ENCODE measurements around the gene MMAB. TPM values are rescaled to one million over a fixed set of nuclear protein-coding genes. Genes with fewer than 3 reads are reported as not detected.

Gene MMAB
- total RNA-seq, 4 donors from 2014 or later, result 45.2 to 59.5 (median 52.3) TPM

GRCh38 chr12:109555431-109556315, 17.6 kb downstream of the MMAB start:
- TF ChIP-seq POLR2A (IDR thresholded peaks at IDR 0.05) (no peak), CTCF (IDR thresholded peaks at IDR 0.05) (no peak)
- H3K27ac ChIP-seq, result no peak overlapping the region
- WGBS, 2 donors, result 74 to 77% methylated on average over 11 to 15 of the region's 18 CpGs
- H3K27me3 ChIP-seq, result peaks cover 0 to 34% (median 0%) of the 10 kb centered on the region in 4 donors
- intact Hi-C loops (cut with DNase I), result no loop called here
- no peak for DNase-seq
- H3K4me3 ChIP-seq, result no peak overlapping the region
- peaks cover 0 to 26% (median 0%) of the 10 kb centered on the region in 3 donors for H3K4me1 ChIP-seq
- no peaks in the 10 kb centered on the region for H3K9me3 ChIP-seq
- H3K36me3 ChIP-seq, result peaks cover 0 to 37% (median 0%) of the 10 kb centered on the region in 3 donors

GRCh38 chr12:109554761-109555160, 18.5 kb downstream of the MMAB start:
- H3K27ac ChIP-seq, result no peak overlapping the region
- peaks cover 0 to 44% (median 0%) of the 10 kb centered on the region in 4 donors for H3K27me3 ChIP-seq
- no peak for DNase-seq
- no peaks in the 10 kb centered on the region for H3K9me3 ChIP-seq
- peaks cover 0 to 28% (median 0%) of the 10 kb centered on the region in 3 donors for H3K36me3 ChIP-seq
- TF ChIP-seq CTCF (IDR thresholded peaks at IDR 0.05) (no peak), POLR2A (IDR thresholded peaks at IDR 0.05) (no peak)
- intact Hi-C loops (cut with DNase I), result no loop called here
- WGBS, 2 donors, result 38 to 45% methylated on average over 6 of the region's 6 CpGs
- H3K4me3 ChIP-seq, result no peak overlapping the region
- H3K4me1 ChIP-seq, result peaks cover 0 to 26% (median 0%) of the 10 kb centered on the region in 3 donors

GRCh38 chr12:109553906-109554500, 19.3 kb downstream of the MMAB start:
- H3K27ac ChIP-seq, result no peak overlapping the region
- WGBS, 2 donors, result 49 to 58% methylated on average over 14 to 15 of the region's 16 CpGs
- no peak overlapping the region for H3K4me3 ChIP-seq
- intact Hi-C loops (cut with DNase I), result no loop called here
- TF ChIP-seq POLR2A (IDR thresholded peaks at IDR 0.05) (no peak), CTCF (IDR thresholded peaks at IDR 0.05) (no peak)
- DNase-seq, result no peak
- H3K27me3 ChIP-seq, result peaks cover 0 to 50% (median 0%) of the 10 kb centered on the region in 4 donors
- peaks cover 0 to 26% (median 0%) of the 10 kb centered on the region in 3 donors for H3K4me1 ChIP-seq
- peaks cover 0 to 22% (median 0%) of the 10 kb centered on the region in 3 donors for H3K36me3 ChIP-seq
- no peaks in the 10 kb centered on the region for H3K9me3 ChIP-seq

- H3K4me3 ChIP-seq, result no peak overlapping the region
- no peak for DNase-seq
- intact Hi-C loops (cut with DNase I), result no loop called here
- H3K9me3 ChIP-seq, result no peaks in the 10 kb centered on the region
- H3K36me3 ChIP-seq, result peaks cover 0 to 17% (median 0%) of the 10 kb centered on the region in 3 donors
- H3K4me1 ChIP-seq, result peaks cover 0 to 22% (median 0%) of the 10 kb centered on the region in 3 donors
- H3K27me3 ChIP-seq, result peaks cover 0 to 55% (median 0%) of the 10 kb centered on the region in 4 donors
- WGBS, 2 donors, result 66 to 69% methylated on average over 7 of the region's 7 CpGs
- TF ChIP-seq CTCF (IDR thresholded peaks at IDR 0.05) (no peak), POLR2A (IDR thresholded peaks at IDR 0.05) (no peak)
- H3K27ac ChIP-seq, result no peak overlapping the region
Observed at GRCh38 chr12:109553483-109553882, 19.8 kb downstream of the MMAB start.

- H3K27ac ChIP-seq, result no peak overlapping the region
- H3K36me3 ChIP-seq, result peaks cover 0 to 12% (median 0%) of the 10 kb centered on the region in 3 donors
- no peaks in the 10 kb centered on the region for H3K9me3 ChIP-seq
- TF ChIP-seq POLR2A (IDR thresholded peaks at IDR 0.05) (no peak), CTCF (IDR thresholded peaks at IDR 0.05) (no peak)
- peaks cover 0 to 17% (median 0%) of the 10 kb centered on the region in 3 donors for H3K4me1 ChIP-seq
- peaks cover 0 to 60% (median 0%) of the 10 kb centered on the region in 4 donors for H3K27me3 ChIP-seq
- intact Hi-C loops (cut with DNase I), result no loop called here
- no peak for DNase-seq
- 71 to 73% methylated on average over 1 to 4 of the region's 4 CpGs for WGBS, 2 donors
- H3K4me3 ChIP-seq, result no peak overlapping the region
Observed at GRCh38 chr12:109552971-109553370, 20.3 kb downstream of the MMAB start.
